Amygdala (tissue), 56 donors: ENCODE results near the gene ACTL10.

Source experiments
- DNase-seq, 56 donors: peaks; one replicate each; lab custom pipeline; 2025; lab: John Stamatoyannopoulos, UW

ACTL10 gene

GRCh38 chr20:33675136-33675959 lies 8.6 kb downstream of the ACTL10 start:
- peak in 1 of 56 donors; percentile 58 for DNase-seq

DNA sequence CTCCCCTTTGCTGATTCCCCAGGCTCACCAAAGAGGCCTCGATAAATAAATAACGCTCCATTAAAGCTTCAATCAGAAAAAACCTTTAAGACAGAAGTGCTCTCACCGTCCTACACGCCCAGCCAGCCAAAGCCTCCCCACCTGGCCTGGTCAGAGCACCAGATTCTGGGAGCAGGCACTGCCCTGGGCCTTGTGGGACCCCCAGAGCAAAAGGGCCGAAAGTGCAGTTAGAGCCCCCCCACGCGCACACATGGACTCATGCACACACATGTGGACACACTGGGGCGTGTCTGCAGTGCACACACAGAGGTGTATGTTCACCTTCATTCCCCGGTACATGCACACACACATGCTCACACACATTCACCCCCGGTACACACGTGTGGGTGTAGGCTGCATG lies 9.4 kb downstream of the ACTL10 start:
- DNase-seq, result no peak

- DNase-seq, result no peak
Measured at GRCh38 chr20:33676652-33677645, 10.2 kb downstream of the ACTL10 start.

GRCh38 chr20:33677991-33678702 lies 11.4 kb downstream of the ACTL10 start:
- DNase-seq, result no peak

DNA sequence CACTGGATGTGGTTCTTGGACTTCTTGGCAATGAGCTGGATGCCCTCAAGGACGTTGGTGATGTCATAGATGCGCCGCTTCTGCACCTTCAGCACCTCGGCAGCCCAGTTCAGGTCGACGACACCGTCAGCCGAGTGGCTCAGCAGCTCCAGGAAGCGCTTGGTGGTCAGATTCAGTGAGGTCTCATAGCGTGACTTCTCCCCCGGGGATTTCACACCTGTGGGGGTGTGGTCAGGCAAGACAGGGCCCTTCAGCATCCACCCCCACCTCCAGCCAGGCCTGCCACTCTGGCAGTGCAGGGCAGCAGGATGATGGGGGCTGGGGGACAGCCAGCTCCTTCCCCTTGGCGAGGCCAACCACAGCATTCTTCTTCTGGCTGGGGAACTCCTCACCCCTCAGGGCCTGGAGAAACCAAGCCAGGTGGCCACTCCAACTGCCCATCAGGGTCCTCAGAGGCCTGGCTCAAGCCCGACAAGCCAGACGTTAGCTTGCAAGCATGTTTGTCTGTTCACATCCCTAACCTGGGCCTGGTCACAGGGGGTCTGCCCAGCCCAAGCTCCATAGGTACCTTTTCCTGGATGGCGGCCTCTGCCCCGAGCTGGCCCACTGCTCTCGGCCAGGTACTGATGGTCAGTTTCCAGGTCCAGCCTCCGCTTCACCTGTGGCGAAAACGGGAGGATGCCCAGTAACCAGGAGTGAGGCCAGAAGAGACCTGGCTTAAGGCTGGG lies 13.2 kb downstream of the ACTL10 start:
- no peak for DNase-seq

DNA sequence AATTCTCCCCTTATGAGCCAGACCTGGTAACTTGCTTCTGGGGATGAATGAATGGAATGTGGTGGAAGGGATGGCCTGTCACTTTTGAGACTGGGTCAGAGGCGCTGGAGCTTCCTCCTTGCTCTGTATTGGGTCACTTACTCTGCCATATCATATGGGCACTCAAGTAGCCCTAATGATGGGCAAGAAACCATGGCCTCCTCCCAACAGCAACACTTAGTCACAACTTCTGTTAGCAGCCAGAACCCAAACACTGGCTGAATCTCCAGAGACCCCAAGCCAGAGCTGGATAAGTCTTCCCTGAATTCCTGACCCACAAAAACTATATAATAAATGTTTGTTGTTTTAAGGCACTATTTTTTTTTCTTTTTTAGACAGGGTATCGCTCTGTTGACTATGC lies 13.9 kb downstream of the ACTL10 start:
- no peak for DNase-seq

- DNase-seq, result no peak
Measured at GRCh38 chr20:33681288-33681687, 14.5 kb downstream of the ACTL10 start.

DNA sequence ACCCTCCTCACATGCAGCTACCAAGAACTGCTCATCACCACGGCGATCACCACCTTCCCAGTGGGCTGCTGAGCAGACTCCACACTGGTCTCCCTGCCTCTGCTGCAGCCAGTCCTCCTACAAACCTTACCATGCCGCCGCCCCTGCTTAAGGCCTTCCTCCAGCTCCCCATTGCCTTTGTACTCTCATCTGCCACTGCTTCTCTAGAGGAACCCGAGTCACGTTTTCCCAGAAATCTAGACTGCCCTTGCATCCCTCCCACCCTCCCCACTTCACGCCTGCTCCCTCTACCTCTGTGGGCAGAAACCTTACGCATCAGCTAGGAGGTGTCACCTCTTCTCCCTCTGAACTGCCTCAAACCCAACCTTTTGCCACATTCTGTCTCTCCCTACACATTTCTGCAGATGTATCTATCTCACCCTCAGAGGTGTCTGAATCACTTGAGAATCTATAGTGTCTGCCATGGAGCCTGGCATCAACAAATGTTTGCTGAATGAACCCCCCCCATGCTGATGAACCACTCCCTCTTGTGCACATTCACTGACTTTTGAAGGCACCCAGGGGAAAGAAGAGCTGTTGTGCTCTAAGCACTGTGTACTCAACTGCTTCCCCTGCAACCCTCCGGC lies 15.1 kb downstream of the ACTL10 start:
- no peak for DNase-seq

- DNase-seq, result peak in 1 of 56 donors; percentile 41
Measured at GRCh38 chr20:33684533-33685327, 18.0 kb downstream of the ACTL10 start.

GRCh38 chr20:33685328-33686099 lies 18.8 kb downstream of the ACTL10 start:
- DNase-seq, result no peak

DNA sequence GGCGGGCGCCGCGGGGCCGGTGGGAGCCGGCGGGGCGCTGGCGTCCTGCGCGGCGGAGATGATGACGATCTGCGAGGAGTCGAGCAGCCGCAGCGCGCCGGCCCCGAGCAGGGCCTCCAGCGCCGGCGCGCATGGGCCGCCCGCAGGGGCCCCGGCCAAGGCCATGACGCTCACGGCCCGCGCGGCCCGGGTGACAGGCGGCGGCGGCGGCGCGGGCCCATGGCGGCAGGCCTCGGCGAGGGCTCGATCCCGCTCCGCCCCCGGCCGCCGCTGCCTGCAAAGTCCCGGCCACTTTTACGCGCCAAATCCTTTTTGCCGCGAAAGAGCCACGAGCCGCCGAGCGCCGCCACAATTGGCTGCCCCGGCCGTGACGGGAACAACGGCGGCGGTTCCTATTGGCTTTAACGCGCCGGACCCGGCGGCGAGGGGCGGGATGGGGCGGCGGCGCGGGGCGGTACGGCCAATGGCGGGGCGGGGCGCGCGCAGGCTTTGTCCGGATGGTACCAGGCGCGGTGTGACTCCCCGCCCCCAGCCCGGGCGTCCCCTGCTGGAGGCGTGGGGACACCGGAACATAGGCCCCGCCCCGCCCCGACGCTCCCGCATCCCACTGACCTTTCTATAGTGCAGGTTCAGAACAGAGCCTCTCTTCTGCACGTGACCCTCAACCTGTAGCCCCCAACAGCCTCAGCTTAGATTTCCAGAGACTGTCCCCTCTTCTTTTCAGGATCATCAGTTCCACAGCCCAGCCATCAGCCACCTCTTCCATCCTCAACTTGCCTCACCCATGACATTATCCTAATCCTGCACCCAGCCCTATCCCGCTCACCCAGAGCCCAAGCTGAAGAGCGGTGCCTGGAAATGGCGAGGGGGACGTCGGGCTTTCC lies 19.6 kb downstream of the ACTL10 start, which contains the start of gene E2F1:
TSS of gene E2F1 (minus strand) at position 286 of the 884 bp plus-strand sequence. CDS start at position 165, 121 bp downstream.
- DNase-seq, result peak; percentile 49 to 97 (median 90)

DNA sequence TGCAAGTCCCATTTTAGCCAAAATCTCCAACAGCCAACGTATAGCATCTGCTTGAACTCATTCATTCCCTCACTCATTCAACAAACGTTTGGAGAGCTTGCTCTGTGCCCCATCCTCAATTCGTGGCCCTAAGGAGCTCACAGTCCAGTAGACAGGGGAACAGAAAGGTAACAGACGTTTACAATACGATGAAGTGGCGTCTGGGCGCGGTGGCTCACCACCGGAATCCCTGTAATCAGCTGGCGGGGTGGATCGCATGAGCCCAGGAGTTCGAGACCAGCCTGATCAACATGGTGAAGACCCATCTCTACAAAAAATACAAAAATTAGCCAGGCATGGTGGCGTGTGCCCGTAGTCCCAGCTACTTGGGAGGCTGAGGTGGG lies 20.2 kb downstream of the ACTL10 start:
- no peak for DNase-seq

- DNase-seq, result no peak
Measured at GRCh38 chr20:33687370-33687915, 20.7 kb downstream of the ACTL10 start.

GRCh38 chr20:33687993-33688937 lies 21.5 kb downstream of the ACTL10 start:
- no peak for DNase-seq

DNA sequence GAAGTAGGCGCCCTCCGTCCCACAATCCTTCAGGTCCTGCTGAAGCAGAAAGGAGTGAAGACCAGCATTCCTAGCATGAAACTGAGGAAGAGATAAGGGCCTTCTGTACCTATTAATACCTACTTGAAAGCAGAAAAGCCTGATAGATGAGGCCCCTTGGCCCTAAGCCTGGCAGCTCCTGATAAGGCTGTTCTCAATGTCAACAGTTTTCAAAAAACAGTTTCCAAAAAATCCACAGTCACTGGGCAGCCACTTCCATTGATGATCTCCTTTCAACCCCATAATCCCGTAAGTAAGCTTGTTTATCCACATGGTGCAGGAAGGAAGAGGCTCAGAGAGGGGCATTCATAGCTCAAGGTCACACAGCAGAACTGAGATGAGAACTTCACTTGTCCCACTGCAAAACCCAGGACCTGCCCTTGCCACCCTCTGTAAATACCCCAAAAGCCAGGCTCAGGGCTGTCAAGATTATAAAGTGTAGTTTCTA lies 22.2 kb downstream of the ACTL10 start:
- no peak for DNase-seq
